ENCODE measurements around the gene NLRP9. TPM values are rescaled to one million over a fixed set of nuclear protein-coding genes. Genes with fewer than 3 reads are reported as not detected.

The NLRP9 gene
- total and polyA plus RNA-seq, 7 experiments from 2014 or later = not detected

DNA sequence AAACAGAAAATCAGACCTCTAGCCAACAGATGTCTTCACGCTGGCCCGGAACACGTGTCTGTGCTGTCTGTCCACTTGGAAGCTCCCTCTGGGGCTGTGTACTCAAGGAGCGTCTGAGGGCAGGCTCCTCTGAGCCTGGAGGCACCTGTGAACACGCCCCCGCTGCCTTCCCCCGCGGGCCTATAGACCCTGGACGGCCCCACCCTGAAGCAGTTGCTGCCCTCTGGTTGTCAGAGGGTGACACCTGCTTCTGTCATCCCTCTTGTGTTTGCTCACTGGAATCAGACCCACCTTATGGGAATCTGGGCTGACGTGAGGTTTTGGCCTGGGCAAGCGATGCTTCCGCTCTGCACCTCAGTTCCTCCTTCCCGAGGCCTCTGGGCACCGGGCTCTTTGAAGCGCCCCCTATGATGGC is 44.0 kb downstream of the NLRP9 start:
- Histone ChIP-seq H3K4me3 (ENCODE audit: low read length) (no peak overlapping the region), H3K36me3 (ENCODE audit: control insufficient read depth in 2 of 3, insufficient read depth in 3 of 3, low read length in 3 of 3) (peaks cover 0 to 86% (median 15%) of the 10 kb centered on the region in 3 experiments), H3K27me3 (ENCODE audit: control insufficient read depth in 2 of 2, insufficient read depth in 2 of 2, low read length in 2 of 2) (no peaks in the 10 kb centered on the region), H3K9me3 (ENCODE audit: control insufficient read depth in 2 of 3, low read length in 3 of 3) (no peaks in the 10 kb centered on the region), H3K4me1 (ENCODE audit: control insufficient read depth in 2 of 2, insufficient read depth in 2 of 2, low read length in 2 of 2) (no peaks in the 10 kb centered on the region), H3K27ac (ENCODE audit: low read depth, low read length) (no peak overlapping the region)
- no peak for DNase-seq
- no peak overlapping the region for H3K4me3 Mint-ChIP-seq
- ChIA-PET CTCF (no interaction called here), POLR2A (no interaction called here)
- ATAC-seq = no peak
- H3K36me3 Mint-ChIP-seq = peaks cover 0 to 12% (median 3%) of the 10 kb centered on the region in 5 donors
- intact Hi-C loops (cut with micrococcal nuclease) = no loop called here
- H3K9me3 Mint-ChIP-seq = peaks cover 0 to 1% (median 0%) of the 10 kb centered on the region in 11 donors
- H3K27me3 Mint-ChIP-seq = no peaks in the 10 kb centered on the region
- H3K4me1 Mint-ChIP-seq = peaks cover 0 to 6% (median 0%) of the 10 kb centered on the region in 7 donors
- no peak overlapping the region for H3K27ac Mint-ChIP-seq

DNA sequence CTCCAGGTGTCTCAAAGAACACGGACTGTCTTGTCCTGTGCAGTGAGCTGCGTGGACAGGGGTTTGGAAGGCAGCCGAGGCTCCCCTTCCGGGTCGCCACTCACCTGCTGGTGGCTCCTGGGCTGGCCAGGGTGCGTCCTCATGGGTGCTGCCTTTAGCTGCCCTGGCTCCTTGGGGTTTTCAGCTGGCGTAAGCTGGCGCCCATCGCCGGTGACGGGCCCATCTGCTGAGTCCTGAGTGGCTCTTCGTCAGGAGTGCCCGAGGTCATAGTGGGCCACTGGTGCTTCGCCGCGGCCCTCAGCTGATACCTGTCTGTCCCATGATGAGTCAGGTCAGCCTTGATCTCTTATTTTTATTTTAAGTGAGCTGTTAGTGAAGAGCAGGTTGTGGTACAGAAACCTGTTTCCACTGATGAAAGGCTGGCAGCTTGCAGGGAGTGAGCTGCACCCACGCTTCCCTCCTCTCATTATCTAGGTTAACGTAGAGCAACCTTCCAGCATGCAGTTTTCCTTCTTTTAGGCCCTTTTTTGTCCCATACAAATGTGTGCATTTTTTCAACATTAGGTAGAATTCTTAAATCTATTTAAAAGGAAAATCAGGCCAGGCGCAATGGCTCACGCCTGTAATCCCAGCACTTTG is 44.7 kb downstream of the NLRP9 start:
- peaks cover 0 to under 1% (median 0%) of the 10 kb centered on the region in 11 donors for H3K9me3 Mint-ChIP-seq
- Histone ChIP-seq H3K9me3 (ENCODE audit: control insufficient read depth in 2 of 3, low read length in 3 of 3) (no peaks in the 10 kb centered on the region), H3K27ac (ENCODE audit: low read depth, low read length) (no peak overlapping the region), H3K4me3 (ENCODE audit: low read length) (no peak overlapping the region), H3K4me1 (ENCODE audit: control insufficient read depth in 2 of 2, insufficient read depth in 2 of 2, low read length in 2 of 2) (no peaks in the 10 kb centered on the region), H3K27me3 (ENCODE audit: control insufficient read depth in 2 of 2, insufficient read depth in 2 of 2, low read length in 2 of 2) (no peaks in the 10 kb centered on the region), H3K36me3 (ENCODE audit: control insufficient read depth in 2 of 3, insufficient read depth in 3 of 3, low read length in 3 of 3) (peaks cover 0 to 94% (median 15%) of the 10 kb centered on the region in 3 experiments)
- intact Hi-C loops (cut with micrococcal nuclease) = no loop called here
- POLR2A ChIA-PET = no interaction called here
- H3K4me3 Mint-ChIP-seq = no peak overlapping the region
- ATAC-seq (no peak), DNase-seq (no peak)
- peak overlapping the region in 1 of 9 donors; percentile 19 for H3K27ac Mint-ChIP-seq
- H3K27me3 Mint-ChIP-seq = no peaks in the 10 kb centered on the region
- peaks cover 0 to 6% (median 0%) of the 10 kb centered on the region in 7 donors for H3K4me1 Mint-ChIP-seq
- peaks cover 0 to 12% (median 2%) of the 10 kb centered on the region in 5 donors for H3K36me3 Mint-ChIP-seq
- CTCF ChIA-PET = no interaction called here

DNA sequence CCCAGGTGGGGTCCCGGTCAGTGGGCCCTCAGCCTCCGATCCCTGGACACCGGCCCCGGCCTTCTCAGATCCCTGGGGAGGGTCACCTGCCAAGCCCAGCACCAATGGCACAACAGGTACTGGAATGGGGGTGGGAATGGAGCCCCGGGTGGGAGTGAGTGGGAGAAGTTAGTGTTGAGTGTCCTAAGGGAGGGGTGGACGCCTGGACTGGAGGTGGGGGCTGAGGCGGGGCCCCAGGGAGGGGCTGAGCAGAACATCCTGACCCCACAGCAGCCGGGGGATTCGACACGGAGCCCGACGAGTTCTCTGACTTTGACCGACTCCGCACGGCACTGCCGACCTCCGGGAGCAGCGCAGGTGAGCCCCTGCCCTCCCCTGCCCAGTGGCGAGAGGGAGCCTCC is 45.5 kb downstream of the NLRP9 start:
- DNase-seq = no peak
- H3K36me3 Mint-ChIP-seq = peaks cover 0 to 12% (median 0%) of the 10 kb centered on the region in 5 donors

DNA sequence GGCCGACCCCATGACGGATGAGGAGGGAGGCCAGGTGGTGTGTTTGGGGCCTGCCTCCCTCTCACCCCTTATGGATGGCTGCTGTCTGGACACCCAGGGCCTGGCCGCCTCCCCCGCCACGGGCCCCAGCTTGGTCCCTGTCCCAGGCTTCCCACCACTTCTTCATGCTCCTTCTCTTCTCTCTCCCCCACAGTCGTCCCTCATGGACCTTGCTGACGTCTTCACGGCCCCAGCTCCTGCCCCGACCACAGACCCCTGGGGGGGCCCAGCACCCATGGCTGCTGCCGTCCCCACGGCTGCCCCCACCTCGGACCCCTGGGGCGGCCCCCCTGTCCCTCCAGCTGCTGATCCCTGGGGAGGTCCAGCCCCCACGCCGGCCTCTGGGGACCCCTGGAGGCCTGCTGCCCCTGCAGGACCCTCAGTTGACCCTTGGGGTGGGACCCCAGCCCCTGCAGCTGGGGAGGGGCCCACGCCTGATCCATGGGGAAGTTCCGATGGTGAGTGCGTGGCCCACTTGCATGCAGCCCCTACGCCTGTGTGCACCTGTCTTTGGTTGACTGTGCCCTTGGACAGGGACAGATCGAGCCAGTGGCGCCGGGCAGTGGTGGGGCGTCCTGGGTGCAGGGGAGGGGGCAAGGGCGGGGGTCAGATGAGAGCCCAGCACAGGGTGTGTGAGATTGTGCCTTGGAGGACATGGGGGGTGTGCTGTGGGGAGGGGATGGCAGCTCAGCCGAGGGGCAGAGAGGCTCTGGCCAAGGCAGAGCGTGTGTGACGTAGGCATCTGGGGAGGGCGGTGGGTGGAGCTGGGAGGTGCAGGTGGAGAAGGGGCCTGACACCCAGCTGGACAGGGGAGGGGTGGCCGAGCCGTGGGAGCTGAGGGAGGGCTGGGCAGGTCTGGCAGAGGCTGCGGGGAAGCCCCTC is 46.4 kb downstream of the NLRP9 start:
- ChIA-PET CTCF (no interaction called here), POLR2A (interaction anchor here (0.6 kb wide), 2 partner anchors 37 to 327 kb away, joined by 3 read pairs; no protein-coding TSS in a partner anchor)
- Mint-ChIP-seq H3K27me3 (no peaks in the 10 kb centered on the region), H3K36me3 (peaks cover 0 to 16% (median 0%) of the 10 kb centered on the region in 5 donors), H3K4me3 (no peak overlapping the region), H3K27ac (no peak overlapping the region), H3K9me3 (no peaks in the 10 kb centered on the region), H3K4me1 (peaks cover 0 to 14% (median 0%) of the 10 kb centered on the region in 7 donors)
- Histone ChIP-seq H3K27ac (ENCODE audit: low read depth, low read length) (no peak overlapping the region), H3K4me1 (ENCODE audit: control insufficient read depth in 2 of 2, insufficient read depth in 2 of 2, low read length in 2 of 2) (no peaks in the 10 kb centered on the region), H3K36me3 (ENCODE audit: control insufficient read depth in 2 of 3, insufficient read depth in 3 of 3, low read length in 3 of 3) (peaks cover 0 to 100% (median 15%) of the 10 kb centered on the region in 3 experiments), H3K4me3 (ENCODE audit: low read length) (no peak overlapping the region), H3K9me3 (ENCODE audit: control insufficient read depth in 2 of 3, low read length in 3 of 3) (no peaks in the 10 kb centered on the region), H3K27me3 (ENCODE audit: control insufficient read depth in 2 of 2, insufficient read depth in 2 of 2, low read length in 2 of 2) (no peaks in the 10 kb centered on the region)
- intact Hi-C loops (cut with micrococcal nuclease) = no loop called here
- DNase-seq (no peak), ATAC-seq (no peak)

More for the DNA sequence above, 45.5 kb downstream of the NLRP9 start:
- no peak overlapping the region for H3K27ac Mint-ChIP-seq
- no peaks in the 10 kb centered on the region for H3K4me1 ChIP-seq (ENCODE audit: control insufficient read depth in 2 of 2, insufficient read depth in 2 of 2, low read length in 2 of 2)
- ChIA-PET CTCF (no interaction called here), POLR2A (interaction anchor here (0.6 kb wide), 2 partner anchors 38 to 327 kb away, joined by 3 read pairs; no protein-coding TSS in a partner anchor)
- no peak overlapping the region for H3K4me3 Mint-ChIP-seq
- no peaks in the 10 kb centered on the region for H3K9me3 Mint-ChIP-seq
- no peaks in the 10 kb centered on the region for H3K27me3 Mint-ChIP-seq
- intact Hi-C loops (cut with micrococcal nuclease) = no loop called here
- no peaks in the 10 kb centered on the region for H3K27me3 ChIP-seq (ENCODE audit: control insufficient read depth in 2 of 2, insufficient read depth in 2 of 2, low read length in 2 of 2)
- peaks cover 0 to 100% (median 15%) of the 10 kb centered on the region in 3 experiments for H3K36me3 ChIP-seq (ENCODE audit: control insufficient read depth in 2 of 3, insufficient read depth in 3 of 3, low read length in 3 of 3)
- peaks cover 0 to 10% (median 0%) of the 10 kb centered on the region in 7 donors for H3K4me1 Mint-ChIP-seq
- H3K9me3 ChIP-seq (ENCODE audit: control insufficient read depth in 2 of 3, low read length in 3 of 3) = no peaks in the 10 kb centered on the region
- no peak for ATAC-seq
- no peak overlapping the region for H3K27ac ChIP-seq (ENCODE audit: low read depth, low read length)
- no peak overlapping the region for H3K4me3 ChIP-seq (ENCODE audit: low read length)

DNA sequence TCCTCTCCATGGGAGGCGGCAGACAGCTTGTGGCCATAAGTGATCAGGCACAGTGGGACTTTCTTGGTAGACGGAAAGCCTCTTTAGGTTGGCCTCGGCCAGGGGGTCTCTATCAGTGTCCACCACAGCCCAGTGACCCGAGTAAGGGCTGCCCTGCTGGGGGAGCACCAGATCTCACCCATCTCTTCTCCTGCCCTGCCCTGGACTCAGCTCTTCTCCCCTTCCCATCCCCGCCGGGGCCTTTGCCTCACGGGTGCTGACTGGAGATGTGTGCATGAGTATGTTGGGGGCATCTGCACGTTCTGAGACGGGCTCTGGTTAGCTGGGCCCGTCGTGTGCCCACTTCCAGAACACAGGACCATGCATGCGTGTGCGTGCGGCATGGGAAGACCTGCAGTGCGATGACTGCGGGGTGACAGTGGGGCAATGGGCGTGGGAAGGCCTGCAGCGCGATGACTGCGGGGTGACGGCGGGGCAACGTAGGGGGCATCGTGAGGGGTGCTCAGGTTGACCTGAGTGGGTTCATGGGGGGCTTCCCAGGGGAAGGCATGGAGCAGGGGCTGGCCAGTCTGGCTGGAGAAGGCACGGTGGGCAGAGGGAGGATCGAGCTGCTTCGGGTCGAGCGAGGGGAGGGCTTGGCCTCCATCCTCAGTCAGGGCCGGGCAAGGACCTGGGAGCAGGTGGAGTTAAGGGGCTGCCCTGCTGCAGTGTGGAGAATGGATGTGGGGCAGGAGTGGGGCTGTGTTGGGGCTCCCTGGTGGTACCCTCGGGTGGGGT is 47.2 kb downstream of the NLRP9 start:
- Histone ChIP-seq H3K4me3 (ENCODE audit: low read length) (no peak overlapping the region), H3K36me3 (ENCODE audit: control insufficient read depth in 2 of 3, insufficient read depth in 3 of 3, low read length in 3 of 3) (peaks cover 0 to 100% (median 15%) of the 10 kb centered on the region in 3 experiments), H3K4me1 (ENCODE audit: control insufficient read depth in 2 of 2, insufficient read depth in 2 of 2, low read length in 2 of 2) (no peaks in the 10 kb centered on the region), H3K27ac (ENCODE audit: low read depth, low read length) (no peak overlapping the region), H3K9me3 (ENCODE audit: control insufficient read depth in 2 of 3, low read length in 3 of 3) (no peaks in the 10 kb centered on the region), H3K27me3 (ENCODE audit: control insufficient read depth in 2 of 2, insufficient read depth in 2 of 2, low read length in 2 of 2) (no peaks in the 10 kb centered on the region)
- ChIA-PET POLR2A (no interaction called here), CTCF (no interaction called here)
- peaks cover 0 to 14% (median 2%) of the 10 kb centered on the region in 7 donors for H3K4me1 Mint-ChIP-seq
- intact Hi-C loops (cut with micrococcal nuclease) = no loop called here
- no peak for DNase-seq
- H3K27ac Mint-ChIP-seq = no peak overlapping the region
- peaks cover 0 to 16% (median 2%) of the 10 kb centered on the region in 5 donors for H3K36me3 Mint-ChIP-seq
- ATAC-seq = no peak
- H3K4me3 Mint-ChIP-seq = no peak overlapping the region
- H3K9me3 Mint-ChIP-seq = no peaks in the 10 kb centered on the region
- no peaks in the 10 kb centered on the region for H3K27me3 Mint-ChIP-seq

DNA sequence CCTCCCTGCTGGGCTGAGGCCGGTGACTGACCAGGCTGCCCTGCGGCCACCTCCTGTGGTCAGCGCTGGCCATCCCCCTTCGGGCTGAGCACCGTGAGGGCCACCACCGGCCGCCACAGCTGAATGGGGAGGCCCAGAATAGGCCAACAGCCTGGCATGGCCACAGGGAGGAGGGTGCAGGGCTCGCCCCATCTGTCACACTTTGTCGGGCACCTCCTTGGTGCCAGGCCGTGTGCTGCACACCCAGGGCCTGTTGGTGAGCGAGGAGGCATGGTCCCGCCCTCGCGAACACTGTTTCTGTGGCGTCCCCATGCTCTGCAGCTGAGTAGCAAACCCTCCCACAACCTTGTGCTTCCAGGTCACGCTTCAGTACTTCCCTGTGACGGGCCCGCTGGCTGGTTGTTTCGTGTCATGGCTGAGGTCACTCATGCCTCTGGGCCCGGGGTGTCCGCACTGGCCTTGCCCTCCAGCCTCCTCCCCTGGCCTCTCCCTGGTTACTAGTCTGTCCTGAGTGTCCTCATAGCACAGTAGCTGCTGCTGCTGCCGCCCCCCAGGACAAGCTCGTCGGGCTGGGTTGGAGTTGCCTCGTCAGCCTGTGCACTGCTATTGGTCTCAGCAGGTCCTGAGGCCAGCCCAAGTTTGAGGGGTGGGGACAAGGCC is 48.0 kb downstream of the NLRP9 start:
- Histone ChIP-seq H3K9me3 (ENCODE audit: control insufficient read depth in 2 of 3, low read length in 3 of 3) (no peaks in the 10 kb centered on the region), H3K4me1 (ENCODE audit: control insufficient read depth in 2 of 2, insufficient read depth in 2 of 2, low read length in 2 of 2) (no peaks in the 10 kb centered on the region), H3K27me3 (ENCODE audit: control insufficient read depth in 2 of 2, insufficient read depth in 2 of 2, low read length in 2 of 2) (no peaks in the 10 kb centered on the region), H3K4me3 (ENCODE audit: low read length) (no peak overlapping the region), H3K36me3 (ENCODE audit: control insufficient read depth in 2 of 3, insufficient read depth in 3 of 3, low read length in 3 of 3) (peaks cover 0 to 100% (median 18%) of the 10 kb centered on the region in 3 experiments), H3K27ac (ENCODE audit: low read depth, low read length) (no peak overlapping the region)
- intact Hi-C loops (cut with micrococcal nuclease) = no loop called here
- no peak for DNase-seq
- H3K4me1 Mint-ChIP-seq = peaks cover 0 to 15% (median 5%) of the 10 kb centered on the region in 7 donors
- H3K9me3 Mint-ChIP-seq = no peaks in the 10 kb centered on the region
- no peak overlapping the region for H3K27ac Mint-ChIP-seq
- no peaks in the 10 kb centered on the region for H3K27me3 Mint-ChIP-seq
- ATAC-seq = no peak
- ChIA-PET CTCF (no interaction called here), POLR2A (no interaction called here)
- H3K4me3 Mint-ChIP-seq = no peak overlapping the region
- peaks cover 0 to 11% (median 2%) of the 10 kb centered on the region in 5 donors for H3K36me3 Mint-ChIP-seq

Data from naive thymus-derived CD4-positive, alpha-beta T cell (primary cell).